Thoracic aorta (tissue), 2 donors: ENCODE measurements around the gene PCDHGA7. TPM values are rescaled to one million over a fixed set of nuclear protein-coding genes. Genes with fewer than 3 reads are reported as not detected.

Source experiments
- ATAC-seq: fragments of 150-250 bp; one replicate; pipeline ENCODE4 v1.8.0; 2017; ENCODE audit warnings: low read depth; ENCODE audit not compliant: insufficient number of reproducible peaks, low FRiP score
- DNase-seq: peaks from one replicate; pipeline ENCODE4 v3.0.0-alpha.2; 2020; ENCODE audit warnings: low spot score
- H3K27ac ChIP-seq, 2 donors: fragments of 200-600 bp; sonication (generic); 1 replicate in 1 of 2; 2 replicates in 1 of 2; pipeline ENCODE4 v1.5.1; 2016; ENCODE audit warnings: mild to moderate bottlenecking in 2 of 2, moderate library complexity in 2 of 2
- H3K27me3 ChIP-seq: fragments of 200-600 bp; sonication (generic); replicated peaks from 2 replicates; pipeline ENCODE4 v1.6.0; 2016; ENCODE audit warnings: mild to moderate bottlenecking; ENCODE audit not compliant: insufficient read depth
- H3K36me3 ChIP-seq: fragments of 200-600 bp; sonication (generic); one replicate; pipeline ENCODE4 v1.5.1; 2016
- H3K4me1 ChIP-seq, 2 donors: fragments of 200-600 bp; sonication (generic); 1 replicate in 1 of 2; 2 replicates in 1 of 2; pipeline versions ENCODE4 v1.5.1 to v1.6.0; 2016; ENCODE audit warnings: low read depth in 2 of 2, mild to moderate bottlenecking in 1 of 2; ENCODE audit not compliant: control insufficient read depth in 1 of 2
- H3K4me3 ChIP-seq: fragments of 200-600 bp; sonication (generic); 2 replicates; pipeline ENCODE4 v1.5.1; 2016; ENCODE audit warnings: mild to moderate bottlenecking
- H3K9me3 ChIP-seq: fragments of 200-600 bp; sonication (generic); 2 replicates; pipeline ENCODE4 v1.5.1; 2016
- CTCF ChIP-seq: fragments of 200-600 bp; sonication (generic); IDR thresholded peaks from one replicate; pipeline ENCODE4 v1.5.1; 2019; ENCODE audit warnings: antibody characterized with exemption
- total RNA-seq, 2 donors: library from RNA; depleted of rRNA; stranded (reverse); fragments of >200 nt; gene quantifications; one replicate each; pipeline versions ENCODE4 v1.1.0 to v1.2.3, GENCODE V29; 2016

The PCDHGA7 gene
- total RNA-seq, 2 donors from 2014 or later, result 11.9 to 12.2 TPM

DNA sequence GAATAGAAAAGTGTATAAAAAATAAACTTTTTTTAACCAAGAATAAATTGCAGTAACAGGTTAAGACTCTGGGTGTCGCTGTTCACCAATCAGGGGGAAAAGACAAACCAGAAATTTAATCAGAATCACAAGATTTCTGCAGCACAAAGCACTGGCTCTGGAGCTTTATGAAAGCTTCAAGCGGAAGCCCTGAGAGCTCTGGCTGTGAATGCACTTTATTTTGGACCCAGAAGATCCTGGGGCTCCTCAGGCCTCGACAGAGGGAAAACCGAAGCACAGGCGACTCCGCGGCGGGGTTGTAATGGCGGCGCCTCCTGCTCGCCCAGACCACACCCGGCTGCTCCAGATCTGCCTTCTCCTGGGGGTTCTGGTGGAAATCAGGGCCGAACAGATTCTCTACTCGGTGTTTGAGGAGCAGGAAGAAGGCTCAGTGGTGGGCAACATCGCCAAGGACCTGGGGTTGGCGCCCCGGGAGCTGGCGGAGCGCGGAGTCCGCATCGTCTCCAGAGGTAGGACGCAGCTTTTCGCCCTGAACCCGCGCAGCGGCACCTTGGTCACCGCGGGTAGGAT lies 27.6 kb upstream of the PCDHGA7 start, which contains the start of gene PCDHGA4:
TSS of gene PCDHGA4 (plus strand) at position 122 of the 570 bp plus-strand sequence. CDS start at position 209, 87 bp downstream.
- Histone ChIP-seq H3K27me3 (no peaks in the 10 kb centered on the region), H3K4me3 (peak within 1 kb of the TSS; percentile 59), H3K27ac (no peak within 1 kb of the TSS), H3K9me3 (peaks cover 85% of the 10 kb centered on the region), H3K36me3 (no peaks in the 10 kb centered on the region), H3K4me1 (no peaks in the 10 kb centered on the region)
- DNase-seq (no peak), ATAC-seq (no peak)
- peak; percentile 23 for TF ChIP-seq CTCF

DNA sequence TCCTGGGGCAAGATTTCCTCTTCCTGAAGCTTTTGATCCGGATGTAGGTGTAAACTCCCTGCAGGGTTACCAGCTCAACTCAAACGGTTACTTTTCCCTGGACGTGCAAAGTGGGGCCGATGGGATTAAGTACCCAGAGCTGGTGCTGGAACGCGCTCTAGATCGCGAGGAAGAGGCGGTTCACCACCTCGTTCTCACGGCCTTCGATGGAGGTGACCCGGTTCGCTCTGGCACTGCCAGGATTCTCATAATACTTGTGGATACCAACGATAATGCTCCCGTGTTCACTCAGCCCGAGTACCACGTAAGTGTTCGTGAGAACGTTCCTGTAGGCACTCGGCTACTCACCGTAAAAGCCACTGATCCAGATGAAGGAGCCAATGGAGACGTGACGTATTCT lies 26.9 kb upstream of the PCDHGA7 start:
- DNase-seq, result no peak
- H3K36me3 ChIP-seq, result no peaks in the 10 kb centered on the region
- ATAC-seq, result no peak
- H3K27me3 ChIP-seq, result no peaks in the 10 kb centered on the region
- H3K9me3 ChIP-seq, result peaks cover 85% of the 10 kb centered on the region
- H3K4me3 ChIP-seq, result peak overlapping the region; percentile 59
- H3K4me1 ChIP-seq, result no peaks in the 10 kb centered on the region
- H3K27ac ChIP-seq, result no peak overlapping the region
- no peak for TF ChIP-seq CTCF

DNA sequence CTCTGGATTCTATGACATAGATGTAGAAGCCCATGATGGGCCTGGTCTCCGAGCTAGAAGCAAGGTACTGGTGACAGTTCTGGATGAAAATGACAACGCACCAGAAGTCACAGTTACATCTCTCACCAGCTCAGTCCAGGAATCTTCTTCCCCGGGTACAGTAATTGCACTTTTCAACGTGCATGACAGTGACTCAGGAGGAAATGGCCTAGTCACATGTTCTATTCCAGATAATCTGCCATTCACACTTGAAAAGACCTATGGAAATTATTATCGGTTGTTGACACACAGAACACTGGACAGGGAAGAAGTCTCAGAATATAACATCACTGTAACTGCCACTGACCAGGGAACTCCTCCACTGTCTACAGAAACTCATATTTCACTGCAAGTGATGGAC lies 26.4 kb upstream of the PCDHGA7 start:
- Histone ChIP-seq H3K27ac (no peak overlapping the region), H3K36me3 (no peaks in the 10 kb centered on the region), H3K4me1 (no peaks in the 10 kb centered on the region), H3K9me3 (peaks cover 85% of the 10 kb centered on the region), H3K4me3 (no peak overlapping the region), H3K27me3 (no peaks in the 10 kb centered on the region)
- no peak for ATAC-seq
- DNase-seq, result no peak
- TF ChIP-seq CTCF, result no peak

DNA sequence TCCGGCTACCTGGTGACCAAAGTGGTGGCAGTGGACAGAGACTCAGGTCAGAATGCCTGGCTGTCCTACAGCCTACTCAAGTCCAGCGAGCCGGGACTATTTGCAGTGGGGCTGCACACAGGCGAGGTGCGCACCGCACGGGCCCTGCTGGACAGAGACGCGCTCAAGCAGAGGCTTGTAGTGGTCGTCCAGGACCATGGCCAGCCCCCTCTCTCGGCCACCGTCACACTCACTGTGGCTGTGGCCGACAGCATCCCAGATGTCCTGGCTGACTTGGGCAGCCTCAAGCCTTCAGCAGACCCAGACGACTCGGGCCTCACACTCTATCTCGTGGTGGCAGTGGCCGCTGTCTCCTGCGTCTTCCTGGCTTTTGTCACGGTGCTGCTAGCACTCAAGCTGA lies 25.6 kb upstream of the PCDHGA7 start:
- DNase-seq (no peak), ATAC-seq (no peak)
- no peak overlapping the region for H3K4me3 ChIP-seq
- peaks cover 84% of the 10 kb centered on the region for H3K9me3 ChIP-seq
- H3K27me3 ChIP-seq, result no peaks in the 10 kb centered on the region
- no peaks in the 10 kb centered on the region for H3K4me1 ChIP-seq
- TF ChIP-seq CTCF, result no peak
- no peak overlapping the region for H3K27ac ChIP-seq
- no peaks in the 10 kb centered on the region for H3K36me3 ChIP-seq

DNA sequence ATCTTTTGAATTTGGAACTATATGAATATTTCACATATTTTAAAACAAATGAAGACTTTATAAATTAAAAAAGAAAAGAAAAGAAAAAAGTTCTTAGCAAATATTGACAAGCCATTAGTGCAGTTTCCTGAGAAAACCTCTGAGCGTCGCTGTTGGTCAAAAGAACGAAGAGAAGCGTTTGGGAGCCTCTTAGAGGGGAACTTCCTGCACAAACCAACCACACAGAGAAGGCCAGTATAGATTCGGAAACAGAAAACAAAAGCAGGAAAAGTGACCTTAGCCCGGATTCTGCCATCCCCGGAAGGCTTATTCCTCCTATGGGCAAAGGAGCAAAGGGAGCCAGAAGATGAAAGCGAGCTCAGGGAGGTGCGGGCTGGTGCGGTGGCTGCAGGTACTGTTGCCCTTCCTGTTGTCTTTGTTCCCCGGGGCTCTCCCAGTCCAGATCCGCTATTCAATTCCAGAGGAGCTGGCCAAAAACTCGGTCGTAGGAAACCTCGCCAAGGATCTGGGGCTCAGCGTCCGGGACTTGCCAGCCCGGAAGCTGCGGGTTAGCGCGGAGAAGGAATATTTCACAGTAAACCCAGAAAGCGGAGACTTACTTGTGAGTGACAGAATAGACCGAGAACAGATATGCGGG lies 22.6 kb upstream of the PCDHGA7 start, which contains the start of gene PCDHGB2:
TSS of gene PCDHGB2 (plus strand) at position 205 of the 637 bp plus-strand sequence. CDS start at position 347, 142 bp downstream.
- Histone ChIP-seq H3K4me1 (no peaks in the 10 kb centered on the region), H3K4me3 (peak within 1 kb of the TSS; percentile 60), H3K27ac (no peak within 1 kb of the TSS), H3K27me3 (no peaks in the 10 kb centered on the region), H3K9me3 (peaks cover 89% of the 10 kb centered on the region), H3K36me3 (no peaks in the 10 kb centered on the region)
- DNase-seq (no peak), ATAC-seq (no peak)
- no peak for TF ChIP-seq CTCF
